PC-3 (cell line): ENCODE measurements around the gene PIAS2.

Source experiments
- EZH2 ChIP-seq: fragments of 300-600 bp; sonication (generic); IDR thresholded peaks from one replicate; pipeline ENCODE4 v1.6.1; 2017; ENCODE audit warnings: antibody characterized with exemption, mild to moderate bottlenecking, low read length; ENCODE audit not compliant: unreplicated experiment
- EZH2phosphoT487 ChIP-seq: fragments of 300-600 bp; sonication (generic); IDR thresholded peaks from 2 replicates; pipeline ENCODE4 v1.6.1; 2018; ENCODE audit warnings: mild to moderate bottlenecking, antibody characterized with exemption, low read length, borderline replicate concordance
- TF ChIP-seq, protein P1 (sequence below): fragments of 300-600 bp; sonication (generic); conservative IDR thresholded peaks from 2 replicates; pipeline ENCODE4 v1.5.1; 2017; ENCODE audit warnings: antibody characterized with exemption, low read depth, mild to moderate bottlenecking, low read length

DNA sequence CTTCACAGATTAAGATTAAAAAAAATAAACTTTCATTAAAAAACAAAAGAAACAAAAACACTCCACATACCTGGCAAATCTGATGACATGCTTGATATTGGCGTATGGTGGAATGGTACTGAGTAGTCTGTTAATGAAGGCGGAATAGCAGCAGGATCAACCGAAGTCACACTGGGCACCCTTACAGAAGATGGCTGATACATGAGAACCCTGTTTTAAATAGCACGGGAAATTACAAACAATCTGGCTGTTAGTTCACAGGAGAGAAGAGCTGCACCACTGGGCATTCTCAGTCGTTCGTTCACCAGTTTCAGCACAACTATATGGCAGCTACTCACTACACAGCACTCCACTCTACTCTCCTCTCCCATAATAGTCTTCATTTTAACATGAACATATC, 96.4 kb downstream of the PIAS2 start:
- TF ChIP-seq, protein P1, sequence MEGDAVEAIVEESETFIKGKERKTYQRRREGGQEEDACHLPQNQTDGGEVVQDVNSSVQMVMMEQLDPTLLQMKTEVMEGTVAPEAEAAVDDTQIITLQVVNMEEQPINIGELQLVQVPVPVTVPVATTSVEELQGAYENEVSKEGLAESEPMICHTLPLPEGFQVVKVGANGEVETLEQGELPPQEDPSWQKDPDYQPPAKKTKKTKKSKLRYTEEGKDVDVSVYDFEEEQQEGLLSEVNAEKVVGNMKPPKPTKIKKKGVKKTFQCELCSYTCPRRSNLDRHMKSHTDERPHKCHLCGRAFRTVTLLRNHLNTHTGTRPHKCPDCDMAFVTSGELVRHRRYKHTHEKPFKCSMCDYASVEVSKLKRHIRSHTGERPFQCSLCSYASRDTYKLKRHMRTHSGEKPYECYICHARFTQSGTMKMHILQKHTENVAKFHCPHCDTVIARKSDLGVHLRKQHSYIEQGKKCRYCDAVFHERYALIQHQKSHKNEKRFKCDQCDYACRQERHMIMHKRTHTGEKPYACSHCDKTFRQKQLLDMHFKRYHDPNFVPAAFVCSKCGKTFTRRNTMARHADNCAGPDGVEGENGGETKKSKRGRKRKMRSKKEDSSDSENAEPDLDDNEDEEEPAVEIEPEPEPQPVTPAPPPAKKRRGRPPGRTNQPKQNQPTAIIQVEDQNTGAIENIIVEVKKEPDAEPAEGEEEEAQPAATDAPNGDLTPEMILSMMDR, result no peak
- no peak for TF ChIP-seq EZH2
- no peak for TF ChIP-seq EZH2phosphoT487
